ENCODE results near the gene MAPK11. TPM values are rescaled to one million over a fixed set of nuclear protein-coding genes. Genes with fewer than 3 reads are reported as not detected.

MAPK11 gene
- total RNA-seq, 1 experiment from 2014 or later, result 19.3 TPM

DNA sequence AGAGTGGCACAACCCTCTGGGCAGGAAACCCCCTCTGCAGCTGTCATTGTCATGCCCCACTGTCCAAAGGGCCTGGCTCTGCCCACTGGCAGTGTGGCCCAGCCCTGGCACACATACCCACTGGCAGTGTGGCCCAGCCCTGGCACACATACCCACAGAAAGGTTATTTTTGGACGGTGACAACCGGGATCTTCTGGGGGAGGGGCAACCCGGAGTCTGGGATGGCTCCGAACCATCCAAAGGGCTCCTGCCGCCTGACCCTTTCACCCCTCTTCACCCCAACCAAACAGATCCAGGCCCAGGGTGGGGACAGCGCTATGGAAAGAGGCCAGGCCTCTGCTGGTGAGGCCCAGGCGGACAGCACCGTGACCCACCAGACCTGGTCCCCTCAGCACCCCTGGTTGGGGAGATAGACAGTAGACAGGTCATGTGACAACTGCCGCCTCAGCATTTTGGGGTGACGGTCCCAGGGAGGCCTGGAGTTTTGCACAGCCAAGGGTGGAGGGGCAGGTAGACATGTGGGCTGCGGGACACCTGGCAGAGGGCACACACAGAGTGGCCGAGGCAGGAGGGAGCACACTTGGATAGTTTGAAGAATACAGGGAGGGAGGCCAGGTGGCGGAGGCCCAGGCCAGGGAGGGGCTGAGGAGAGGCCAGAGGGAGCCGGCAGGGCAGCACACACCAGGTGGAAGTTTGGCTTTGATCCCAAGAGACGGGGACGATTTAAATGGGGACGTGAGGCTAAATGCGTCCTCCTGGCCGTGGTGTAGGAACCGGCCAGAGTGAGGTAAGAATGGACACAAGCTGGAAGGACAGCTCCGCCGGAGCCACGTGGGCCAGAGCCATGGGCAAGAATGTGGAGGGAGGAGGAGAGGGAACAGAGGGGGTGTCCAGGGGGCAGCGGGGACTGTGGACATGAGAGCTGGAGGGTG lies 11.6 kb downstream of the MAPK11 start:
- POLR2A ChIA-PET, result interaction anchor here (0.8 kb wide), 1 partner anchor 102 kb away, joined by 4 read pairs; no protein-coding TSS in a partner anchor
- H3K36me3 ChIP-seq (ENCODE audit: control insufficient read depth in 1 of 2, insufficient read depth in 2 of 2, low read length in 2 of 2), result peaks cover 0 to 11% of the 10 kb centered on the region in 2 experiments; a peak in 2 of 4 replicates
- H3K27me3 ChIP-seq (ENCODE audit: insufficient read depth, low read length), result no peaks in the 10 kb centered on the region
- RAD21 ChIA-PET (ENCODE audit: low non-redundant PET in 1 of 2, low total read pairs in 2 of 2, uncharacterized antibody in 2 of 2, unreplicated experiment in 2 of 2), result no interaction called here
- no peak for TF ChIP-seq CEBPB (IDR thresholded peaks at IDR 0.05; ENCODE audit: low read depth)
- TF ChIP-seq CBX3 (IDR thresholded peaks at IDR 0.05; ENCODE audit: low read depth), result no peak
- no peak for TF ChIP-seq EZH2 (IDR thresholded peaks at IDR 0.05)
- TF ChIP-seq, protein P1, sequence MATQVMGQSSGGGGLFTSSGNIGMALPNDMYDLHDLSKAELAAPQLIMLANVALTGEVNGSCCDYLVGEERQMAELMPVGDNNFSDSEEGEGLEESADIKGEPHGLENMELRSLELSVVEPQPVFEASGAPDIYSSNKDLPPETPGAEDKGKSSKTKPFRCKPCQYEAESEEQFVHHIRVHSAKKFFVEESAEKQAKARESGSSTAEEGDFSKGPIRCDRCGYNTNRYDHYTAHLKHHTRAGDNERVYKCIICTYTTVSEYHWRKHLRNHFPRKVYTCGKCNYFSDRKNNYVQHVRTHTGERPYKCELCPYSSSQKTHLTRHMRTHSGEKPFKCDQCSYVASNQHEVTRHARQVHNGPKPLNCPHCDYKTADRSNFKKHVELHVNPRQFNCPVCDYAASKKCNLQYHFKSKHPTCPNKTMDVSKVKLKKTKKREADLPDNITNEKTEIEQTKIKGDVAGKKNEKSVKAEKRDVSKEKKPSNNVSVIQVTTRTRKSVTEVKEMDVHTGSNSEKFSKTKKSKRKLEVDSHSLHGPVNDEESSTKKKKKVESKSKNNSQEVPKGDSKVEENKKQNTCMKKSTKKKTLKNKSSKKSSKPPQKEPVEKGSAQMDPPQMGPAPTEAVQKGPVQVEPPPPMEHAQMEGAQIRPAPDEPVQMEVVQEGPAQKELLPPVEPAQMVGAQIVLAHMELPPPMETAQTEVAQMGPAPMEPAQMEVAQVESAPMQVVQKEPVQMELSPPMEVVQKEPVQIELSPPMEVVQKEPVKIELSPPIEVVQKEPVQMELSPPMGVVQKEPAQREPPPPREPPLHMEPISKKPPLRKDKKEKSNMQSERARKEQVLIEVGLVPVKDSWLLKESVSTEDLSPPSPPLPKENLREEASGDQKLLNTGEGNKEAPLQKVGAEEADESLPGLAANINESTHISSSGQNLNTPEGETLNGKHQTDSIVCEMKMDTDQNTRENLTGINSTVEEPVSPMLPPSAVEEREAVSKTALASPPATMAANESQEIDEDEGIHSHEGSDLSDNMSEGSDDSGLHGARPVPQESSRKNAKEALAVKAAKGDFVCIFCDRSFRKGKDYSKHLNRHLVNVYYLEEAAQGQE (IDR thresholded peaks at IDR 0.05; ENCODE audit: low read depth), result no peak
- TF ChIP-seq FOSL1 (IDR thresholded peaks at IDR 0.05; ENCODE audit: low read depth), result no peak
- TF ChIP-seq, protein P2, sequence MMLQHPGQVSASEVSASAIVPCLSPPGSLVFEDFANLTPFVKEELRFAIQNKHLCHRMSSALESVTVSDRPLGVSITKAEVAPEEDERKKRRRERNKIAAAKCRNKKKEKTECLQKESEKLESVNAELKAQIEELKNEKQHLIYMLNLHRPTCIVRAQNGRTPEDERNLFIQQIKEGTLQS (IDR thresholded peaks at IDR 0.05), result no peak
- TF ChIP-seq JUND (IDR thresholded peaks at IDR 0.05), result no peak
- TF ChIP-seq EGR1 (IDR thresholded peaks at IDR 0.05; ENCODE audit: low read depth), result no peak
- TF ChIP-seq EZH2phosphoT487 (IDR thresholded peaks at IDR 0.05; ENCODE audit: borderline replicate concordance), result no peak
- TF ChIP-seq, protein P3, sequence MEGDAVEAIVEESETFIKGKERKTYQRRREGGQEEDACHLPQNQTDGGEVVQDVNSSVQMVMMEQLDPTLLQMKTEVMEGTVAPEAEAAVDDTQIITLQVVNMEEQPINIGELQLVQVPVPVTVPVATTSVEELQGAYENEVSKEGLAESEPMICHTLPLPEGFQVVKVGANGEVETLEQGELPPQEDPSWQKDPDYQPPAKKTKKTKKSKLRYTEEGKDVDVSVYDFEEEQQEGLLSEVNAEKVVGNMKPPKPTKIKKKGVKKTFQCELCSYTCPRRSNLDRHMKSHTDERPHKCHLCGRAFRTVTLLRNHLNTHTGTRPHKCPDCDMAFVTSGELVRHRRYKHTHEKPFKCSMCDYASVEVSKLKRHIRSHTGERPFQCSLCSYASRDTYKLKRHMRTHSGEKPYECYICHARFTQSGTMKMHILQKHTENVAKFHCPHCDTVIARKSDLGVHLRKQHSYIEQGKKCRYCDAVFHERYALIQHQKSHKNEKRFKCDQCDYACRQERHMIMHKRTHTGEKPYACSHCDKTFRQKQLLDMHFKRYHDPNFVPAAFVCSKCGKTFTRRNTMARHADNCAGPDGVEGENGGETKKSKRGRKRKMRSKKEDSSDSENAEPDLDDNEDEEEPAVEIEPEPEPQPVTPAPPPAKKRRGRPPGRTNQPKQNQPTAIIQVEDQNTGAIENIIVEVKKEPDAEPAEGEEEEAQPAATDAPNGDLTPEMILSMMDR (IDR thresholded peaks at IDR 0.05 in 2 of 3, conservative IDR thresholded peaks at IDR 0.05 in 1 of 3; ENCODE audit: borderline replicate concordance in 1 of 3, insufficient read depth in 1 of 3, low read depth in 2 of 3, low read length in 2 of 3), result no peak
- TF ChIP-seq, protein P4, sequence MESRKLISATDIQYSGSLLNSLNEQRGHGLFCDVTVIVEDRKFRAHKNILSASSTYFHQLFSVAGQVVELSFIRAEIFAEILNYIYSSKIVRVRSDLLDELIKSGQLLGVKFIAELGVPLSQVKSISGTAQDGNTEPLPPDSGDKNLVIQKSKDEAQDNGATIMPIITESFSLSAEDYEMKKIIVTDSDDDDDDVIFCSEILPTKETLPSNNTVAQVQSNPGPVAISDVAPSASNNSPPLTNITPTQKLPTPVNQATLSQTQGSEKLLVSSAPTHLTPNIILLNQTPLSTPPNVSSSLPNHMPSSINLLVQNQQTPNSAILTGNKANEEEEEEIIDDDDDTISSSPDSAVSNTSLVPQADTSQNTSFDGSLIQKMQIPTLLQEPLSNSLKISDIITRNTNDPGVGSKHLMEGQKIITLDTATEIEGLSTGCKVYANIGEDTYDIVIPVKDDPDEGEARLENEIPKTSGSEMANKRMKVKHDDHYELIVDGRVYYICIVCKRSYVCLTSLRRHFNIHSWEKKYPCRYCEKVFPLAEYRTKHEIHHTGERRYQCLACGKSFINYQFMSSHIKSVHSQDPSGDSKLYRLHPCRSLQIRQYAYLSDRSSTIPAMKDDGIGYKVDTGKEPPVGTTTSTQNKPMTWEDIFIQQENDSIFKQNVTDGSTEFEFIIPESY (IDR thresholded peaks at IDR 0.05; ENCODE audit: extremely low read depth, insufficient replicate concordance, low read length), result no peak
- no peak for TF ChIP-seq POLR2A (IDR thresholded peaks at IDR 0.05; ENCODE audit: borderline replicate concordance, extremely low read depth, insufficient read depth, insufficient read length)
- TF ChIP-seq, protein P5, sequence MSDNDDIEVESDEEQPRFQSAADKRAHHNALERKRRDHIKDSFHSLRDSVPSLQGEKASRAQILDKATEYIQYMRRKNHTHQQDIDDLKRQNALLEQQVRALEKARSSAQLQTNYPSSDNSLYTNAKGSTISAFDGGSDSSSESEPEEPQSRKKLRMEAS (IDR thresholded peaks at IDR 0.05), result no peak
- no peak for TF ChIP-seq SP1 (IDR thresholded peaks at IDR 0.05; ENCODE audit: low read depth)
- TF ChIP-seq TCF7L2 (IDR thresholded peaks at IDR 0.05; ENCODE audit: borderline replicate concordance, extremely low read depth, insufficient read depth, insufficient read length), result no peak
- CTCF ChIA-PET, result no interaction called here
- H4K20me1 ChIP-seq (ENCODE audit: insufficient read depth), result no peaks in the 10 kb centered on the region
- no peak overlapping the region for H3K4me2 ChIP-seq (ENCODE audit: low read length)
- intact Hi-C loops (cut with micrococcal nuclease), result no loop called here
- peaks cover 19 to 32% of the 10 kb centered on the region in 2 experiments for H3K4me1 ChIP-seq (ENCODE audit: control insufficient read depth in 1 of 2, insufficient read depth in 2 of 2, low read length in 2 of 2)
- no peaks in the 10 kb centered on the region for H3K9me2 ChIP-seq (ENCODE audit: insufficient read depth)
- ATAC-seq (no peak), DNase-seq (ENCODE audit: low read depth, low spot score) (no peak)
- BruUV-seq (replicated peaks), result no TSS peak
- peaks cover 28% of the 10 kb centered on the region for H3K79me2 ChIP-seq (ENCODE audit: insufficient read depth, low read length)
- no peak overlapping the region for H3K9ac ChIP-seq (ENCODE audit: low read length)
- peak overlapping the region; percentile 10; the same call in 1 of the 2 replicates for H3K27ac ChIP-seq (ENCODE audit: low read depth, low read length)
- H3K9me3 ChIP-seq (ENCODE audit: control insufficient read depth in 1 of 2, insufficient read depth in 1 of 2, low read depth in 1 of 2, low read length in 2 of 2), result no peaks in the 10 kb centered on the region
- no peak overlapping the region for H3K4me3 ChIP-seq (replicated peaks in 1 of 2; ENCODE audit: low read depth in 1 of 2, low read length in 2 of 2)
- H2AFZ ChIP-seq (ENCODE audit: low read depth, low read length, poor library complexity, severe bottlenecking), result no peak overlapping the region
